Measurements from ENCODE around the gene SULT1E1.
A peak's percentile ranks its signal among the peaks of the same experiment; 100 is the strongest.

The SULT1E1 gene

GRCh38 chr4:69860052-69860451 lies at the start of gene SULT1E1:
Gene SULT1E1, minus strand, starts transcription at chr4:69860145. Its CDS starts 2,501 bp downstream, at chr4:69857644.
- DNase-seq (ENCODE audit: low read depth) = no peak

GRCh38 chr4:69909195-69909594 lies 49.2 kb upstream of the SULT1E1 start:
- no peak for DNase-seq (ENCODE audit: low read depth)

GRCh38 chr4:69907151-69907550 lies 47.2 kb upstream of the SULT1E1 start:
- DNase-seq (ENCODE audit: low read depth) = peak; percentile 38

- DNase-seq (ENCODE audit: low read depth) = no peak
These were observed 36.7 kb upstream of the SULT1E1 start for GRCh38 chr4:69896530-69897116.

- no peak for DNase-seq (ENCODE audit: low read depth)
These were observed 34.8 kb upstream of the SULT1E1 start for GRCh38 chr4:69894721-69895120.

GRCh38 chr4:69894186-69894585 lies 34.2 kb upstream of the SULT1E1 start:
- no peak for DNase-seq (ENCODE audit: low read depth)

- no peak for DNase-seq (ENCODE audit: low read depth)
These were observed 28.4 kb upstream of the SULT1E1 start for GRCh38 chr4:69888336-69888735.

GRCh38 chr4:69882150-69882549 lies 22.2 kb upstream of the SULT1E1 start:
- DNase-seq (ENCODE audit: low read depth) = no peak

- DNase-seq (ENCODE audit: low read depth) = peak; percentile 11
These were observed 21.3 kb upstream of the SULT1E1 start for GRCh38 chr4:69881173-69881773.

GRCh38 chr4:69878250-69878649 lies 18.3 kb upstream of the SULT1E1 start:
- no peak for DNase-seq (ENCODE audit: low read depth)

- no peak for DNase-seq (ENCODE audit: low read depth)
These were observed 17.5 kb upstream of the SULT1E1 start for GRCh38 chr4:69877453-69877852.

GRCh38 chr4:69876071-69876470 lies 16.1 kb upstream of the SULT1E1 start:
- no peak for DNase-seq (ENCODE audit: low read depth)

- no peak for DNase-seq (ENCODE audit: low read depth)
These were observed 15.6 kb upstream of the SULT1E1 start for GRCh38 chr4:69875576-69875975.

GRCh38 chr4:69874507-69874906 lies 14.6 kb upstream of the SULT1E1 start:
- DNase-seq (ENCODE audit: low read depth) = no peak

GRCh38 chr4:69861756-69862155 lies 1.8 kb upstream of the SULT1E1 start:
- DNase-seq (ENCODE audit: low read depth) = no peak

GRCh38 chr4:69860521-69861298 lies 765 bp upstream of the SULT1E1 start:
- no peak for DNase-seq (ENCODE audit: low read depth)

- DNase-seq (ENCODE audit: low read depth) = no peak
These were observed 732 bp downstream of the SULT1E1 start for GRCh38 chr4:69859140-69859685.

GRCh38 chr4:69858690-69859089 lies 1.3 kb downstream of the SULT1E1 start:
- DNase-seq (ENCODE audit: low read depth) = no peak

GRCh38 chr4:69855822-69856221 lies 4.1 kb downstream of the SULT1E1 start:
- no peak for DNase-seq (ENCODE audit: low read depth)

- no peak for DNase-seq (ENCODE audit: low read depth)
These were observed 10.0 kb downstream of the SULT1E1 start for GRCh38 chr4:69849969-69850368.

GRCh38 chr4:69849297-69849696 lies 10.6 kb downstream of the SULT1E1 start:
- no peak for DNase-seq (ENCODE audit: low read depth)

- no peak for DNase-seq (ENCODE audit: low read depth)
These were observed 11.9 kb downstream of the SULT1E1 start for GRCh38 chr4:69848028-69848427.

GRCh38 chr4:69843932-69844331 lies 16.0 kb downstream of the SULT1E1 start:
- no peak for DNase-seq (ENCODE audit: low read depth)

All from HS-5 (cell line).